Ishikawa (cell line): ENCODE measurements around the gene PRR12.

Experiments used
- CEBPB ChIP-seq: IDR thresholded peaks from 2 replicates; pipeline ENCODE4 v1.6.1; 2012
- CREB1 ChIP-seq: IDR thresholded peaks from 2 replicates; pipeline ENCODE4 v1.6.1; 2012; ENCODE audit warnings: low read depth
- EGR1 ChIP-seq: IDR thresholded peaks from 2 replicates; pipeline ENCODE4 v1.6.1; 2012
- EP300 ChIP-seq: IDR thresholded peaks from 2 replicates; pipeline ENCODE4 v1.6.1; 2012; ENCODE audit warnings: borderline replicate concordance
- FOXM1 ChIP-seq: IDR thresholded peaks from 2 replicates; pipeline ENCODE4 v1.6.1; 2012; ENCODE audit warnings: low read depth, borderline replicate concordance
- MAX ChIP-seq: IDR thresholded peaks from 2 replicates; pipeline ENCODE4 v1.6.1; 2012
- NFIC ChIP-seq: IDR thresholded peaks from 2 replicates; pipeline ENCODE4 v1.6.1; 2012
- RAD21 ChIP-seq: IDR thresholded peaks from 2 replicates; pipeline ENCODE4 v1.6.1; 2012; ENCODE audit warnings: low read depth
- TAF1 ChIP-seq: IDR thresholded peaks from 2 replicates; pipeline ENCODE4 v1.6.1; 2012; ENCODE audit warnings: low read depth, mild to moderate bottlenecking
- ZBTB7A ChIP-seq: IDR thresholded peaks from 2 replicates; pipeline ENCODE4 v1.6.1; 2012; ENCODE audit warnings: low read depth

DNA sequence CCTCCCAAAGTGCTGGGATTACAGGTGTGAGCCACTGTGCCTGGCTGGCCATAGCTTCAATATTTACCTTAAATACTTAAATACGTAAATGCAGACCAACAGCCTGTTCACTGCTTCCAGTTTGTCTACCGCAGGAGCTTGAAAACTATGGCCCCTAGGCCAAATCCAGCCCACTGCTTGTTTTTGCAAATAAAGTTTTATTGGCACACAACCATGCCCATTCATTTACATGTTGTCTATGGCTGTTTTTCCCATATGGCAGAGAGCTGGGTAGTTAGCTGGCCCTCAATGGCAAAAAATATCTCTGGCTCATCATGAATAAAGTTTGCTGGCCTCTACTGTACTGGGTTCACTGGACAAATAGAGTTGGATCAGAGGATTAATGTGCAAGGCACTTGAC is 11.8 kb downstream of the PRR12 start:
- no peak for TF ChIP-seq MAX
- no peak for TF ChIP-seq FOXM1
- no peak for TF ChIP-seq CREB1
- TF ChIP-seq RAD21 = no peak
- no peak for TF ChIP-seq ZBTB7A
- no peak for TF ChIP-seq EP300
- TF ChIP-seq NFIC = no peak
- TF ChIP-seq TAF1 = no peak
- no peak for TF ChIP-seq EGR1
- no peak for TF ChIP-seq CEBPB
